Measurements from ENCODE around the gene GDI1.

Gene GDI1

GRCh38 chrX:154482786-154483185, 45.8 kb downstream of the GDI1 start:
- DNase-seq (ENCODE audit: low read depth) = no peak

GRCh38 chrX:154483325-154483724, 46.4 kb downstream of the GDI1 start:
- no peak for DNase-seq (ENCODE audit: low read depth)

DNA sequence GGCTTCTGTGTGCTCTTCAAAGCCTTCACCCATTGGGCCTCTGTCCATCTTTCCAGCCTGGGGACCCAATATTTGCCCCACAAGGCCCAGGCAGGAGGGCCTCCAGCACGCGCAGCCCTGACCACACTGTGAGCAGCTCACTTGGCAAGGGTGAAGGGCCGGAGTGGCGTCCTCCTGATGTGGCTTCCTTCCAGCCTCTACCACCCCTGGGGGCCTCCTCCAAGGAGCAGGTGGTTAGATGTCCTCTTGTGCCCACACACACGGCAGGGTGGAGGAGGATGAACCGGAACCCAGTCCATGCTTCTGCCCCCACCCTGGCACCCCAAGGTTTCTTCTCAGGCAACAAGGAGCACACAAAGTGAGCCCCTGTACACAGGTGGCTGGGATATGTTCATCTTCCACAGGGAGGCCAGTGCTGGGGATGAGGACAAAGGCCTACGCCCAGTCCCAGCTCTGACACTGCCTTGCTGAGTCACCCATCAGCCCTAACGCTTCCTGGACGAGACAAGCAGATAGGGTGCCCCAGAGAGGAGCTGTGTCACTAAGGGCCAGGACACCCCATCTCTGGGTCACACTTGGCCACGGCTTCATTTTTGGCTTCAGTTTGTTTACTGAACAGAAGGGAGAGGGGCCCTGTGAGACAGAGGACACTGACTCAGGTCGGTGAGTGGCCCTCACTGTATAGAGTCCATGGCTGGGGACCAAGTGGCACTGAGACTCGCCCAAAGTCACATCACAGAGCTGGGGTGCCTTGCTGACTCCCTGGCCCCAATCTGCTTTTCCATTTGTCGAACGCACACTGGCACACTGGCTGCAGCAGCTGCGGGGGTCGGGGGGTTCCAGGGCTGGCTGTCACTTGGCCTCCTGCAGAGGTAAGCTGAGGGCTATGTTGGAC, 47.5 kb downstream of the GDI1 start:
- no peak for DNase-seq (ENCODE audit: low read depth)

DNA sequence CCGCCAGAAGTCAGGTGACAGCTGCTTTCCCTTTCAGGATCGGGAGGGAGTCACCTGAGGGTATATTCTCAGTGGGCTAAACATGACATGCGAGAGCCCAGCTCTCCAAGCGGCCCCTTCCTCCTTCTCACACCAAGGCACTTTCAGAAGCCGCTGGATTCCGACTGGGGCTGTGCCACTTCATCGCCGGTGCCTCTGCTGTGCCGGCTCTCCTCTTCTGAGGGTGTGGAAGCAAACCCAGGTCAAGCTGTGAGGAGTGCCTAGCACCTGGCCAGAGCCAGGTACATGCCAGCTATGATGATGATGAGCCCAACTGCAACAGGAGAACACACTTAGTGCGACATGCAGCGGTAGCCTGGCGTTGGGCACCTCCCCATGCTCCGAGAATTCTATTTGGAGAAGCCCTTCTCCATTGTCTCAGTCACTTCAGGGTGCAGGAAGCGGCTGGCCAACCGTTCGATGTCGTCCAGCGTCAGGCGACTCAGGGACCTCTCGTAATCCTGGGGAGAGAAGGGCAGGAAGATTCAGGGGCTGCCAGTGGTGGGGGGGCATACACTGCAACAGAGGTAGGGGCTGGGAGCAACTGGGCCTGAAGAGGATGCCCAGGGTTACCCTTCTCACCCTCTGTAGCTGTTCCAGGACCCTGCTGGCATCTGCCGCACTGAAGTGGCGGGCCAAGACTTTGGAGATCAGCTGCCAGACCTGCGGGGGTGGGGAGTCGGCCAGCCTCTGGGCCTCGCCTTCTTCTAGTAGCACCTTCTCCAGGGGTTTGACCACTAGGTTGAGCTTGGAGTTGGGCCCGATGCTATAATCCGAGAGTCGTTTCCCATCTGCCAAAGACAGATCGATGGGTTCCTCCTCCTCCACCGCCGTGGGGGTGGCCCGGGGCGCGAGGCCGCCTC, 48.4 kb downstream of the GDI1 start:
- no peak for DNase-seq (ENCODE audit: low read depth)

DNA sequence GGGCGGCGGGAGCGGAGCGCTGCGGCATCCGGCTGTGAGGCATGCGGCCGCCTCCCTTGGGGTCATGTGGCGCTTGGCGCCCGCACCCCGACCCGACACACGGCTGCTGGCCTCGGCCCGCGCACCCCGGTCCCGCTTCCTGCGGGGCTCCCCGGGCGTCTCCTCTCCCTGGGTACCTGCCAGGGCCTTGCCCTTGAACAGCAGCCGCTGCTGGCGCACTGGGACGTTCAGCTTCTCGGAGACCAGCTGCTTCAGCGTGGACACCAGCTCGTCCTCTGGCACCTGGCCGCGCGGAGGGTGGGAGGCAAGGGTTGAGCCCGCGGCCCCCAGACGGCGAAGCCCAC, 49.1 kb downstream of the GDI1 start:
- DNase-seq (ENCODE audit: low read depth) = no peak

GRCh38 chrX:154486396-154487207, 49.6 kb downstream of the GDI1 start, which contains the start of gene UBL4A:
UBL4A (minus strand) TSS chrX:154486615; CDS start chrX:154486584, 31 bp downstream.
- no peak for DNase-seq (ENCODE audit: low read depth)

GRCh38 chrX:154487518-154488290, 50.8 kb downstream of the GDI1 start:
- no peak for DNase-seq (ENCODE audit: low read depth)

DNA sequence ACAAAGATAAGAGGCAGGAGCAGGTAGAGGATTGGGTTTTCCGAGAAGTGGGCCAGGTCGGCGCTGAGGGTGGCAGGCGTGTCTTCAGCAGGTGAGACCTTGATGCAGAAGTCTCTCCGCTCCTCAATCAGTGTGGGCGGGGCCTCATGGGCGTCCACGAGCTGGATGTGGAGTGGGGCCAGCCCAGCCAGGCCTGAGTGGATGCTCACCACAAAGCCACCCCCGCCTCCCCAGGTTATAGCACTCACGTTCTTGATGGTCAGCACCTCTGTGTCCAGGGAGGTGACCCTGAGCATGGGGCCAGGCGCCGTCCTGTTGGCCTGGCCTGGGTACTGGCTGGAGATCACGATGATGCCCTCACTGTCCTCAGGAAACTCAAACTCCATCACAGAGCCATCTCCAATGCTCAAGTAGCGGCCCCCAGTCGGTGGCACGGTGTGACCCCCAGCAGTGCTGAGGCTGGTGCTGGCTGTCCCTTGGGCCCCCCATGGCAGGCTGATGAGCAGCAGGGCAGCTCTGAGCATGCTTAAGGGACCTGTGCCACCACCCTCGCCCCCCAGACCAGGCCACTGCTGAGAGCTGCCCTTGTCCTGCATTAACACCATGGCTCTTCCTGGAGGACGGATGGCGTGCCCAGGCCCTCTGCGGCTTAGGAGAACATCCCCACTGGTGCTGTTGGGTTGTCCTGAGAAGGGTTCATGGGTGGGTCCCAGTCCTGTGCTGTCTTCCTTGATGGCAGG, 51.6 kb downstream of the GDI1 start:
- no peak for DNase-seq (ENCODE audit: low read depth)

DNA sequence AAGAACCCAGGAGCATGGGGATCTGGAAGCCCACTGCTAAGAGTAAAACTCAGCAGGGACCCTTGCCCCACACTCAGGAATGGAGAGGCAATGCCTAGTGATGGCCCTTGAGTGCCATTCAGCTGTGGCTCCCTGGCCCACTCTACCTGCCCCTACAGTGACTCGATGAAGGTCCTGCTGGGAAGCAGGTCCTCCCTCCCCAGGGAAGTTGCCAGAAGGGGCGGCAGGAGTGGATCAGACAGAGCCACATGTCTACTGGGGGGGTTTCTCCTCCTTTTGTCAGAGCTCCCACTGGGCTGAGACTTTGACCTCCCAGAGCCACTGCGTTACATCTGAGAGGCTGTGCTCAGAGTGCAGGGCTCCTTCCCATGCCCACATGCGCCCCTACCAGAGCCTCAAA, 52.2 kb downstream of the GDI1 start:
- DNase-seq (ENCODE audit: low read depth) = no peak

DNA sequence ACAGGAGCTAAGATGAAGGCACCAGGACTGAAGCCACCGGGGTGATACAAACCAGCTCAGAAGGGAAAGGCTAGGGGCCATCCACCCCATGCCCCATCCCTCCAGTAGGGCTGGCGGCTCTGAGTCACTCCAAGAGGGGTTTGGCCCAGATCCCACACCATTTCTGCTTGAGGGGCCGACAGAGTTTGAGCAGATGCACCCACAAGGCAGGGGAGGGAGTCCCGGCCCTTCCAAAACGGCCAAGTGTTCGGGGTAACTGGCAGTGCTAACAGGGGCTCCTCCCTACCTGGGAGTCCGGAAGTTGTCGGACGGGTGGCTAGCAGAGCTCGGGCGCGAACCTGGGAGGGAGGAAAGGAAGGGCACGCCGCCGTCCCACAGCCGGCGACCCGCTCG, 53.1 kb downstream of the GDI1 start:
- no peak for DNase-seq (ENCODE audit: low read depth)

DNA sequence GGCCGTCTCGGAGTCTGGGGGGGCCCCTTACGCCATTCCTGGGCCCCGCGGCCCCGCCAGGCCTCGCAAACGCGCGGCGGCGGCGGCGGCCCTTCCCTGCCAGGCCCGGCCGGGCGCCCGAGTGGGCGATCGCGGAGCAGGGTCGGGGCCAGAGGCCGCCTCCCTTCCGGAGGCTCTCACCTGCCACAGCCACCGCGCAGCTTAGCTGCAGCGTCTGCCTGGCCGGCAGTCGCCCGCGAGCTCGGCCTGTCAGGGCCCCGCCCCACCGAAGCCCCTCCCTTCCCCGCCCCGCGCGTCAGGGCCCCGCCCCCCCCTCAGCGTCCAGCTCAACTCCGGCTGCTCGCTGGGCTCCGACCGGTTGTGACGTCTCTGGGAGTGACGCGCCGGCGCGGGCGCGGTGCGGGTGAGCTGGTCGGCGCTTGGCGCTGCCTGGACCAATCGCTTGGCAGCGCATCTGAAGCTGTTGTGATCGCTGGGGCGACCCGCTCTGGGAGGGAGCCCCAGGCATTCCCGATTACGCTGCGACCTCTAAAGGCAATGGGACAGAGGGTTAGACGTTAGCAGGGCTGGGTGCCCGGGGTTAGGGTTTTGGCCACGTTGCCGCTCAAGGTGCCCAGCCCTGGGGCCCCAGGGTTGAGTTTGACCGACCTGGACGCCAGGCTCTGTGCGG, 53.6 kb downstream of the GDI1 start, which contains the start of gene SLC10A3:
TSS of gene SLC10A3 (minus strand) at position 216 of the 670 bp plus-strand sequence. CDS start 1,689 bp downstream, outside the sequence.
- DNase-seq (ENCODE audit: low read depth) = peak; percentile 75

All from activated gamma-delta T cell treated with anti-CD3 and anti-CD28 coated beads, Interleukin-2, amount 50 U/mL, for 16 hours (primary cell).